Choroid plexus epithelial cell (primary cell): ENCODE data around the gene NAA16.

ENCODE experiments used
- DNase-seq: peaks from one replicate; pipeline ENCODE4 v3.0.0-alpha.2; 2010; ENCODE audit warnings: low read depth
- H3K4me3 ChIP-seq: 2 replicates; pipeline ENCODE4 v1.5.1; 2011; ENCODE audit warnings: low read depth, mild to moderate bottlenecking, control low read depth, low read length, moderate library complexity
- TF ChIP-seq, protein P1 (sequence below): conservative IDR thresholded peaks from 2 replicates; pipeline ENCODE4 v1.5.1; 2011; ENCODE audit warnings: low read depth, mild to moderate bottlenecking, control low read depth, inconsistent platforms, low read length, moderate library complexity

Gene NAA16

GRCh38 chr13:41313117-41313516 lies 2.0 kb downstream of the NAA16 start:
- TF ChIP-seq, protein P1, sequence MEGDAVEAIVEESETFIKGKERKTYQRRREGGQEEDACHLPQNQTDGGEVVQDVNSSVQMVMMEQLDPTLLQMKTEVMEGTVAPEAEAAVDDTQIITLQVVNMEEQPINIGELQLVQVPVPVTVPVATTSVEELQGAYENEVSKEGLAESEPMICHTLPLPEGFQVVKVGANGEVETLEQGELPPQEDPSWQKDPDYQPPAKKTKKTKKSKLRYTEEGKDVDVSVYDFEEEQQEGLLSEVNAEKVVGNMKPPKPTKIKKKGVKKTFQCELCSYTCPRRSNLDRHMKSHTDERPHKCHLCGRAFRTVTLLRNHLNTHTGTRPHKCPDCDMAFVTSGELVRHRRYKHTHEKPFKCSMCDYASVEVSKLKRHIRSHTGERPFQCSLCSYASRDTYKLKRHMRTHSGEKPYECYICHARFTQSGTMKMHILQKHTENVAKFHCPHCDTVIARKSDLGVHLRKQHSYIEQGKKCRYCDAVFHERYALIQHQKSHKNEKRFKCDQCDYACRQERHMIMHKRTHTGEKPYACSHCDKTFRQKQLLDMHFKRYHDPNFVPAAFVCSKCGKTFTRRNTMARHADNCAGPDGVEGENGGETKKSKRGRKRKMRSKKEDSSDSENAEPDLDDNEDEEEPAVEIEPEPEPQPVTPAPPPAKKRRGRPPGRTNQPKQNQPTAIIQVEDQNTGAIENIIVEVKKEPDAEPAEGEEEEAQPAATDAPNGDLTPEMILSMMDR: no peak
- DNase-seq: no peak
- H3K4me3 ChIP-seq: peak overlapping the region; percentile 22

DNA sequence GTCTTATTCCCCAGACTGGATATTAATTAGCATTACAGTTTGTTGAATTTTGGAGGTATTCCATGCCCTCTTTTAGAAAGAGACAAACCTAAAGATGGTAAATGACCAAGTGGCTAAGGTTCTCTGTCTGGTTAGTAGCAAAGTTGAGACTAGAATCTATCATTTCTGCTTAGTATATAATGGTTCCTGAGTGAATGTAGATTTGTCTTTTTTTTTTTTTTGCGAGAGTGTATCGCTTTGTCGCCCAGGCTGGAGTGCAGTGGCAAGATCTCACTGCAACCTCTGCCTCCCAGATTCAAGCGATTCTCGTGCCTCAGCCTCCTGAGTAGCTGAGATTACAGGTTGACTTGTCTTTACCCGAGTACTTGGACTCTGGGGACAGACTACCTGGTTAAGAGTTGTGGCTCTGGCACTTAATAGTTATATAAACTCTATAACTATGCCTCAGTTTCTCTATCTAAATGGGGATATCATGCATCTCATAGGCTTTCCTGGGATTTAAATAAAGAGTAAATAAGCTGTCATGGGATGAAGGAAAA lies 2.7 kb downstream of the NAA16 start:
- TF ChIP-seq, protein P1: no peak
- no peak for DNase-seq
- no peak overlapping the region for H3K4me3 ChIP-seq

- peak; percentile 26 for DNase-seq
- TF ChIP-seq, protein P1: no peak
These were observed 4.5 kb downstream of the NAA16 start for GRCh38 chr13:41315443-41316047.

DNA sequence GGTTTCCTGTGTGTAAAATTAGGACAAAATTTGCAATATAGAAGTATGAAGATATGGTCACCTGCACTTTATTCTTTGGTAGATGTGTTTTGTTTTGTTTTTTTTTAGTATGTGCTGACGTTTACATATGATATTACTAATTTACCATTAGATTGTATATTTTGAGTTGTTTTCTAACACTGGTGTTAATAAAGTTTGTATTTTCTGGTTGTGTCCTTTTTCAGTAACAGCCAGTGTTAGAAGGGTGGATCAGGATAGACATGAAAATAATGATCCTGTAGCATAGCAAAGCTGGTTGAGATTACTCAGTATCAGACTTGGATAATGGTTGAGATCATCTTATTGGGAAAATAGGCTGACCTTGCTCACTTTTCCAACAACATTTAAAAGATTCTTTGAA lies 6.2 kb downstream of the NAA16 start:
- TF ChIP-seq, protein P1: no peak
- no peak for DNase-seq
- no peak overlapping the region for H3K4me3 ChIP-seq

More at GRCh38 chr13:41315443-41316047, 4.5 kb downstream of the NAA16 start:
- H3K4me3 ChIP-seq: no peak overlapping the region

DNA sequence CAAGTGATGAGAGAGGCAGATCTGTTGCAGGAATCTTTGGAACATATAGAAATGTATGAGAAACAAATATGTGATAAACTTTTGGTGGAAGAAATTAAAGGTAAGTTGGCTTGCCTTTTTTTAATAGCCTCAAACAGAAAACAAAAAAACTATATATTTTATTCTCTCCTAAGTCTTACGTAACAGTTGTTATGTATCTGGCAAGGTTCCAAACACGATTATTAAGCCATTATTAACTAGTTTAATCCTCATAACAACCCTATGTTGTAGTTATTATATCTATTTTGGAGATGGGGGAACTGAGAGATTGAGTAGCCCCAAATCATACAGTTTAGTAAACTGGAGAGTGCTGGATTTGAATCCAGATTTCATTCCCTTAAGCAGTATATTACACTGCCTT lies 14.7 kb downstream of the NAA16 start:
- no peak for DNase-seq
- TF ChIP-seq, protein P1: no peak
- H3K4me3 ChIP-seq: no peak overlapping the region

DNA sequence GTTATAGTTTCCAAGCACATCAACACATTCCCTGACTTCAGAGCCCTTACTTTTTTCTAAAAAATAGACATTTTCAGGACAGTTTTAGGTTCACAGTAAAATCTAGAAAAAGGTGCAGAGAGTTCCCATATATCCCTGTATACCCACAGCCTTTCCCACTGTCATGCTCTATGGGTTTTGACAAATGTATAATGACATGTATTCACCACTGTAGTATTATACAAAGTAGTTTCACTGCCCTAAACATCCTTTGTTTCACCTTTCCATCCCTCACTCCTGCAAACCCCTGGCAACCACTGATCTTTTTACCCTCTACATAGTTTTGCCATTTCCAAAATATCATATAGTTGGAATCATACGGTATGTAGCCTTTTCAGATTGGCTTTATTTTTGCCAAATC lies 15.6 kb downstream of the NAA16 start:
- TF ChIP-seq, protein P1: no peak
- H3K4me3 ChIP-seq: no peak overlapping the region
- DNase-seq: no peak
